ENCODE data around the gene TARBP1. TPM values are rescaled to one million over a fixed set of nuclear protein-coding genes. Genes with fewer than 3 reads are reported as not detected.

The TARBP1 gene
- total and polyA plus RNA-seq, 2 of the 13 experiments (the other 11 are each of a cell fraction or from before 2014, with no cell fraction given): 37.7 to 67.0 TPM

DNA sequence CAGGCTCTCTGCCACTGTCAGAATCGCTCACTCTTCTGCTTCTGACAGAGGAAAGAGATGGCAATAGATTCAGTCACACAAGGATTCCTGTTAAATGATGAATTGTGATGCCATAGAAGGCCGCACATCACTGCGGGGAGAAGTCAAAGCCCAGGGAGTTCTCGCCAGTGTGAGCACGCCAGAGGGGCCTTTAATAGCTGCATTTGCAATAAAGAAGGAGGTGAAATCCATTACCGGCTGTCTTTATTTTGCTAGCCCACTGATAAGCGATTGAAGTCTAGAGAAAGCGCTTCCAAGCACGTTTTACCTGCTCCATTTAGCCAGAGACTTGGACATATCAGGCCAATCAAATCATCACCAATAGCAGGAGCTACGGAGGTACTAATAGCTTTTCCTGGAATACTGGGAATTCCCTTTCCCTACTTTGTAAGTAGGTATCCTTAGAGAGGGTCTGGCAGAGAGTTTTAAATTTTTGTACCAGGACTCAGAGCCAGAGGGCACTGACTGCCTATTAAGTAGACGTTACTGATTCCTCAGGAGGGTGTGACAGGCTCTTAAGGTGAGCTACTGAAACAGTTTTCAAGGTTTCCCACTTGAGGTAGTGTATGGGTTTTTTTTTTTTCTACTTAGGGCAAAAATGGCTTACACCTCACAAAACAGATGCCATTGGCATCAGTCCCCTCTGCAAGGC, 10.2 kb upstream of the TARBP1 start:
- no peak overlapping the region for H3K27ac ChIP-seq (ENCODE audit: extremely low read length, insufficient read depth, low read length)
- H3K79me2 ChIP-seq (ENCODE audit: insufficient read depth, low read length): no peaks in the 10 kb centered on the region
- H2AFZ ChIP-seq (ENCODE audit: low read length): no peak overlapping the region
- H4K20me1 ChIP-seq (ENCODE audit: insufficient read depth, low read length): no peaks in the 10 kb centered on the region
- no peak overlapping the region for H3K4me3 ChIP-seq (replicated peaks in 1 of 3; ENCODE audit: insufficient read depth in 1 of 3, low read depth in 2 of 3, low read length in 3 of 3)
- DNase-seq (ENCODE audit: low spot score) (no peak), FAIRE-seq (no peak), ATAC-seq (no peak)
- no peak overlapping the region for H3K9ac ChIP-seq (ENCODE audit: insufficient read depth, low read depth, low read length)
- ChIA-PET CTCF (ENCODE audit: low intra/inter-chr PET ratio, low total read pairs) (no interaction called here), POLR2A (no interaction called here)
- no TSS peak for BruUV-seq (replicated peaks)
- no peak overlapping the region for H3K4me2 ChIP-seq (ENCODE audit: low read depth, low read length)
- in situ Hi-C loops (cut with HindIII; ENCODE audit: extremely low pct_ligation_motif_present, low pct_unique_long_range_greater_than_20kb) (no loop called here), intact Hi-C loops (cut with micrococcal nuclease; ENCODE audit: unreplicated experiment) (loop anchor here (10.0 kb wide), 1 partner anchor 926 kb away; no protein-coding TSS in a partner anchor)
- no peaks in the 10 kb centered on the region for H3K9me3 ChIP-seq (ENCODE audit: low read length)
- H3K4me1 ChIP-seq (ENCODE audit: insufficient read depth, low read length): peaks cover 26% of the 10 kb centered on the region
- TF ChIP-seq ZNF839 (CRISPR knock-in tag; IDR thresholded peaks at IDR 0.05; ENCODE audit: borderline replicate concordance) (no peak), ZNF766 (CRISPR knock-in tag; IDR thresholded peaks at IDR 0.05; ENCODE audit: borderline replicate concordance) (no peak), PRDM4 (CRISPR knock-in tag; IDR thresholded peaks at IDR 0.05; ENCODE audit: borderline replicate concordance) (no peak), CCDC6 (CRISPR knock-in tag; IDR thresholded peaks at IDR 0.05) (no peak), FOXJ3 (CRISPR knock-in tag; IDR thresholded peaks at IDR 0.05; ENCODE audit: borderline replicate concordance) (no peak), SIN3B (IDR thresholded peaks at IDR 0.05; ENCODE audit: low read length) (no peak)
- TF ChIP-seq, protein P1, sequence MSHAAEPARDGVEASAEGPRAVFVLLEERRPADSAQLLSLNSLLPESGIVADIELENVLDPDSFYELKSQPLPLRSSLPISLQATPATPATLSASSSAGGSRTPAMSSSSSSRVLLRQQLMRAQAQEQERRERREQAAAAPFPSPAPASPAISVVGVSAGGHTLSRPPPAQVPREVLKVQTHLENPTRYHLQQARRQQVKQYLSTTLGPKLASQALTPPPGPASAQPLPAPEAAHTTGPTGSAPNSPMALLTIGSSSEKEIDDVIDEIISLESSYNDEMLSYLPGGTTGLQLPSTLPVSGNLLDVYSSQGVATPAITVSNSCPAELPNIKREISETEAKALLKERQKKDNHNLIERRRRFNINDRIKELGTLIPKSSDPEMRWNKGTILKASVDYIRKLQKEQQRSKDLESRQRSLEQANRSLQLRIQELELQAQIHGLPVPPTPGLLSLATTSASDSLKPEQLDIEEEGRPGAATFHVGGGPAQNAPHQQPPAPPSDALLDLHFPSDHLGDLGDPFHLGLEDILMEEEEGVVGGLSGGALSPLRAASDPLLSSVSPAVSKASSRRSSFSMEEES (CRISPR knock-in tag; IDR thresholded peaks at IDR 0.05): no peak
- TF ChIP-seq, protein P2, sequence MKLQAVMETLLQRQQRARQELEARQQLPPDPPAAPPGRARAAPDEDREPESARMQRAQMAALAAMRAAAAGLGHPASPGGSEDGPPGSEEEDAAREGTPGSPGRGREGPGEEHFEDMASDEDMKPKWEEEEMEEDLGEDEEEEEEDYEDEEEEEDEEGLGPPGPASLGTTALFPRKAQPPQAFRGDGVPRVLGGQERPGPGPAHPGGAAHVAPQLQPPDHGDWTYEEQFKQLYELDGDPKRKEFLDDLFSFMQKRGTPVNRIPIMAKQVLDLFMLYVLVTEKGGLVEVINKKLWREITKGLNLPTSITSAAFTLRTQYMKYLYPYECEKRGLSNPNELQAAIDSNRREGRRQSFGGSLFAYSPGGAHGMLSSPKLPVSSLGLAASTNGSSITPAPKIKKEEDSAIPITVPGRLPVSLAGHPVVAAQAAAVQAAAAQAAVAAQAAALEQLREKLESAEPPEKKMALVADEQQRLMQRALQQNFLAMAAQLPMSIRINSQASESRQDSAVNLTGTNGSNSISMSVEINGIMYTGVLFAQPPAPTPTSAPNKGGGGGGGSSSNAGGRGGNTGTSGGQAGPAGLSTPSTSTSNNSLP (IDR thresholded peaks at IDR 0.05; ENCODE audit: low read depth, low read length): no peak
- 0 out of 5 replicates have a peak, but pooled peaks cover 0 to 1% of the 10 kb centered on the region in 2 experiments for H3K27me3 ChIP-seq (ENCODE audit: control insufficient read depth in 1 of 2, insufficient read depth in 2 of 2, low read length in 2 of 2)
- no peaks in the 10 kb centered on the region for H3K36me3 ChIP-seq (replicated peaks in 1 of 2; ENCODE audit: control insufficient read depth in 1 of 2, insufficient read depth in 2 of 2, low read length in 2 of 2)
- WGBS (ENCODE audit: low lambda C conversion rate): 73% methylated on average over 11 of the region's 11 CpGs
